K562 (cell line): ENCODE measurements around the gene MEIS1. TPM values are rescaled to one million over a fixed set of nuclear protein-coding genes. Genes with fewer than 3 reads are reported as not detected.

ENCODE experiments used
- ATF7 ChIP-seq: fragments of 450-650 bp; IDR thresholded peaks from 2 replicates; pipeline ENCODE4 v1.7.1; 2014; ENCODE audit warnings: mild to moderate bottlenecking, moderate library complexity
- GATA2 ChIP-seq: sonication (generic); formaldehyde crosslinking; IDR thresholded peaks from 2 replicates; pipeline ENCODE4 v1.4.0; 2020; ENCODE audit warnings: mild to moderate bottlenecking, missing genetic modification reagents
- HNRNPLL ChIP-seq: fragments of 200-400 bp; formaldehyde crosslinking; IDR thresholded peaks from 2 replicates; pipeline ENCODE4 v1.6.1; 2017; ENCODE audit warnings: low read length, low read depth, mild to moderate bottlenecking; ENCODE audit not compliant: poor library complexity, severe bottlenecking
- KHSRP ChIP-seq: fragments of 450-650 bp; IDR thresholded peaks from 2 replicates; pipeline ENCODE4 v1.6.1; 2017
- MAFK ChIP-seq: IDR thresholded peaks from 2 replicates; pipeline ENCODE4 v1.6.1; 2011; ENCODE audit warnings: low read length, improper control_type of control experiment
- NCOR1 ChIP-seq: fragments of 450-650 bp; IDR thresholded peaks from 2 replicates; pipeline ENCODE4 v1.6.1; 2016; ENCODE audit warnings: mild to moderate bottlenecking, moderate library complexity
- NRF1 ChIP-seq, 2 experiments: fragments of 450-650 bp; IDR thresholded peaks in 1 of 2; conservative IDR thresholded peaks in 1 of 2; 2 replicates each; pipeline ENCODE4 v1.6.1; 2014; ENCODE audit warnings: mild to moderate bottlenecking in 2 of 2
- SPI1 ChIP-seq: IDR thresholded peaks from 2 replicates; pipeline ENCODE4 v1.6.1; 2011; ENCODE audit warnings: low read depth, low read length, control low read depth, borderline replicate concordance
- YY1 ChIP-seq, 3 experiments: IDR thresholded peaks; 2 replicates each; pipeline ENCODE4 v1.6.1; 2011; ENCODE audit warnings: low read length in 2 of 3, mild to moderate bottlenecking in 2 of 3, moderate library complexity in 2 of 3, borderline replicate concordance in 1 of 3, control low read depth in 1 of 3, low read depth in 1 of 3; ENCODE audit not compliant: insufficient read depth in 3 of 3, insufficient replicate concordance in 2 of 3, control insufficient read depth in 1 of 3, insufficient read length in 1 of 3; ENCODE audit errors: extremely low read depth in 1 of 3
- ZBTB7A ChIP-seq: IDR thresholded peaks from 2 replicates; pipeline ENCODE4 v1.6.1; 2011; ENCODE audit warnings: low read depth, mild to moderate bottlenecking, low read length, moderate library complexity, borderline replicate concordance; ENCODE audit not compliant: control insufficient read depth
- polyA plus RNA-seq, 8 experiments: library from polyadenylated mRNA; depleted of rRNA in 4 of 8; stranded (reverse) in 5 of 8; unstranded in 3 of 8; fragments of >200 nt; fragmentation: Nextera tagmentation in 2 of 8; fragmentation: Illumina TruSeq in 1 of 8; extraction: Ambion mirVana in 2 of 8; extraction: Trizol in 1 of 8; gene quantifications; 2 replicates each; pipeline versions ENCODE4 v1.2.1 to v1.2.3, GENCODE V29; 2011 to 2014; ENCODE audit warnings: inconsistent platforms in 1 of 8, missing spikeins in 1 of 8
- total RNA-seq, 7 experiments: library from RNA; depleted of rRNA in 6 of 7; stranded (reverse); fragments of >200 nt in 6 of 7; fragmentation: Illumina TruSeq in 2 of 7; extraction: Trizol in 2 of 7; gene quantifications; 2 replicates each; pipeline versions ENCODE4 v1.2.1 to v1.2.3, GENCODE V29; 2011 to 2021; ENCODE audit warnings: low replicate concordance in 1 of 7
- TF ChIP-seq, protein P1 (sequence below): fragments of 250-450 bp; sonication (Bioruptor Pico); IDR thresholded peaks from 2 replicates; pipeline ENCODE4 v1.5.1; 2021; ENCODE audit warnings: mild to moderate bottlenecking
- TF ChIP-seq, protein P2 (sequence below), 2 experiments: fragments of 450-650 bp; formaldehyde crosslinking in 1 of 2; IDR thresholded peaks; 2 replicates each; pipeline versions ENCODE4 v1.4.0 to v1.6.1; 2014 to 2020; ENCODE audit warnings: mild to moderate bottlenecking in 2 of 2, borderline replicate concordance in 1 of 2, low read depth in 1 of 2

The MEIS1 gene
- total and polyA plus RNA-seq, 9 of the 15 experiments (the other 6 are each of a cell fraction or from before 2014, with no cell fraction given) = 2.3 to 9.0 (median 5.9) TPM

DNA sequence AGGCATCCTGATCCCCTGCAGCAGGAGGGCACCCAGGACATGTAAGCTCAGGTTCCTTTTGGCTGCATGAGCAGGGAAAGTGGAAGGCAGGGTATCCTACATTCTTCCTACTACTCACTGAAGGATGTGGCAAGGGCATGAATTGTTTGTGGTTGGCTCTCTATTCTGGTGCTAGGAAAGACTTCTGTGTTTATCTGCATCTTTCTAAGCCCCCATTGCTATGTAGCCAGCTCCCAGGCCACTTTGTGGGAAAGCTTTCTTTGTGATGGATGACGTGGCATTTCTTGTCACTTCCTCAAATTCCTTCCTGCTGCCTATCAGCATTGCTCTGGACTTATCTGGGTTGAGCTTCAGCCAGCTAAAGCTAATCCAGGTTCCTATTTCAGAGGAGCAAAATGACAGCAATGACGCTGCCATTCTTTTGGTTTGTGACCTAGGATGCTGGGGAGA lies 46.2 kb downstream of the MEIS1 start (continued):
- TF ChIP-seq MAFK = peak; percentile 95
- TF ChIP-seq KHSRP = 0 out of 2 replicates have a peak, but pooled peaks have one; percentile 44
- TF ChIP-seq, protein P1, sequence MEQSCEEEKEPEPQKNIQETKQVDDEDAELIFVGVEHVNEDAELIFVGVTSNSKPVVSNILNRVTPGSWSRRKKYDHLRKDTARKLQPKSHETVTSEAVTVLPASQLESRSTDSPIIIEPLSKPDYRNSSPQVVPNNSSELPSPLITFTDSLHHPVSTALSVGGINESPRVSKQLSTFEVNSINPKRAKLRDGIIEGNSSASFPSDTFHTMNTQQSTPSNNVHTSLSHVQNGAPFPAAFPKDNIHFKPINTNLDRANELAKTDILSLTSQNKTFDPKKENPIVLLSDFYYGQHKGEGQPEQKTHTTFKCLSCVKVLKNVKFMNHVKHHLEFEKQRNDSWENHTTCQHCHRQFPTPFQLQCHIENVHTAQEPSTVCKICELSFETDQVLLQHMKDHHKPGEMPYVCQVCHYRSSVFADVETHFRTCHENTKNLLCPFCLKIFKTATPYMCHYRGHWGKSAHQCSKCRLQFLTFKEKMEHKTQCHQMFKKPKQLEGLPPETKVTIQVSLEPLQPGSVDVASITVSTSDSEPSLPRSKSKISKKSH (CRISPR knock-in tag) = no peak
- peak; percentile 86 for TF ChIP-seq ATF7
- peak; percentile 87 for TF ChIP-seq GATA2 (CRISPR knock-in tag)
- no peak for TF ChIP-seq HNRNPLL
- TF ChIP-seq, protein P2, sequence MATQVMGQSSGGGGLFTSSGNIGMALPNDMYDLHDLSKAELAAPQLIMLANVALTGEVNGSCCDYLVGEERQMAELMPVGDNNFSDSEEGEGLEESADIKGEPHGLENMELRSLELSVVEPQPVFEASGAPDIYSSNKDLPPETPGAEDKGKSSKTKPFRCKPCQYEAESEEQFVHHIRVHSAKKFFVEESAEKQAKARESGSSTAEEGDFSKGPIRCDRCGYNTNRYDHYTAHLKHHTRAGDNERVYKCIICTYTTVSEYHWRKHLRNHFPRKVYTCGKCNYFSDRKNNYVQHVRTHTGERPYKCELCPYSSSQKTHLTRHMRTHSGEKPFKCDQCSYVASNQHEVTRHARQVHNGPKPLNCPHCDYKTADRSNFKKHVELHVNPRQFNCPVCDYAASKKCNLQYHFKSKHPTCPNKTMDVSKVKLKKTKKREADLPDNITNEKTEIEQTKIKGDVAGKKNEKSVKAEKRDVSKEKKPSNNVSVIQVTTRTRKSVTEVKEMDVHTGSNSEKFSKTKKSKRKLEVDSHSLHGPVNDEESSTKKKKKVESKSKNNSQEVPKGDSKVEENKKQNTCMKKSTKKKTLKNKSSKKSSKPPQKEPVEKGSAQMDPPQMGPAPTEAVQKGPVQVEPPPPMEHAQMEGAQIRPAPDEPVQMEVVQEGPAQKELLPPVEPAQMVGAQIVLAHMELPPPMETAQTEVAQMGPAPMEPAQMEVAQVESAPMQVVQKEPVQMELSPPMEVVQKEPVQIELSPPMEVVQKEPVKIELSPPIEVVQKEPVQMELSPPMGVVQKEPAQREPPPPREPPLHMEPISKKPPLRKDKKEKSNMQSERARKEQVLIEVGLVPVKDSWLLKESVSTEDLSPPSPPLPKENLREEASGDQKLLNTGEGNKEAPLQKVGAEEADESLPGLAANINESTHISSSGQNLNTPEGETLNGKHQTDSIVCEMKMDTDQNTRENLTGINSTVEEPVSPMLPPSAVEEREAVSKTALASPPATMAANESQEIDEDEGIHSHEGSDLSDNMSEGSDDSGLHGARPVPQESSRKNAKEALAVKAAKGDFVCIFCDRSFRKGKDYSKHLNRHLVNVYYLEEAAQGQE (IDR thresholded peaks at IDR 0.05; ENCODE audit: borderline replicate concordance) = peak; percentile 73
- TF ChIP-seq, protein P2 (CRISPR knock-in tag; IDR thresholded peaks at IDR 0.05; ENCODE audit: low read depth) = no peak
- peak; percentile 80 for TF ChIP-seq NCOR1
- TF ChIP-seq SPI1 = peak; percentile 100
- no peak for TF ChIP-seq ZBTB7A
- peak in 1 of 2 experiments; percentile 21; a peak in 1 of 4 replicates for TF ChIP-seq NRF1 (conservative IDR thresholded peaks at IDR 0.05 in 1 of 2, IDR thresholded peaks at IDR 0.05 in 1 of 2)
- TF ChIP-seq YY1 (IDR thresholded peaks at IDR 0.05; ENCODE audit: borderline replicate concordance in 1 of 3, control insufficient read depth in 1 of 3, extremely low read depth in 1 of 3, insufficient read depth in 3 of 3, insufficient read length in 1 of 3, insufficient replicate concordance in 2 of 3, low read depth in 1 of 3, low read length in 2 of 3) = peak in 1 of 3 experiments; percentile 38
